ENCODE results near the gene CYP2R1.

Gene CYP2R1, protein sequence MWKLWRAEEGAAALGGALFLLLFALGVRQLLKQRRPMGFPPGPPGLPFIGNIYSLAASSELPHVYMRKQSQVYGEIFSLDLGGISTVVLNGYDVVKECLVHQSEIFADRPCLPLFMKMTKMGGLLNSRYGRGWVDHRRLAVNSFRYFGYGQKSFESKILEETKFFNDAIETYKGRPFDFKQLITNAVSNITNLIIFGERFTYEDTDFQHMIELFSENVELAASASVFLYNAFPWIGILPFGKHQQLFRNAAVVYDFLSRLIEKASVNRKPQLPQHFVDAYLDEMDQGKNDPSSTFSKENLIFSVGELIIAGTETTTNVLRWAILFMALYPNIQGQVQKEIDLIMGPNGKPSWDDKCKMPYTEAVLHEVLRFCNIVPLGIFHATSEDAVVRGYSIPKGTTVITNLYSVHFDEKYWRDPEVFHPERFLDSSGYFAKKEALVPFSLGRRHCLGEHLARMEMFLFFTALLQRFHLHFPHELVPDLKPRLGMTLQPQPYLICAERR

GRCh38 chr11:14892036-14892556, at the start of gene CYP2R1:
TSS of gene CYP2R1 (minus strand) at chr11:14892231. CDS start at chr11:14892205, 26 bp downstream.
- DNase-seq = peak; percentile 69

GRCh38 chr11:14938936-14939335, 46.9 kb upstream of the CYP2R1 start:
- no peak for DNase-seq

DNA sequence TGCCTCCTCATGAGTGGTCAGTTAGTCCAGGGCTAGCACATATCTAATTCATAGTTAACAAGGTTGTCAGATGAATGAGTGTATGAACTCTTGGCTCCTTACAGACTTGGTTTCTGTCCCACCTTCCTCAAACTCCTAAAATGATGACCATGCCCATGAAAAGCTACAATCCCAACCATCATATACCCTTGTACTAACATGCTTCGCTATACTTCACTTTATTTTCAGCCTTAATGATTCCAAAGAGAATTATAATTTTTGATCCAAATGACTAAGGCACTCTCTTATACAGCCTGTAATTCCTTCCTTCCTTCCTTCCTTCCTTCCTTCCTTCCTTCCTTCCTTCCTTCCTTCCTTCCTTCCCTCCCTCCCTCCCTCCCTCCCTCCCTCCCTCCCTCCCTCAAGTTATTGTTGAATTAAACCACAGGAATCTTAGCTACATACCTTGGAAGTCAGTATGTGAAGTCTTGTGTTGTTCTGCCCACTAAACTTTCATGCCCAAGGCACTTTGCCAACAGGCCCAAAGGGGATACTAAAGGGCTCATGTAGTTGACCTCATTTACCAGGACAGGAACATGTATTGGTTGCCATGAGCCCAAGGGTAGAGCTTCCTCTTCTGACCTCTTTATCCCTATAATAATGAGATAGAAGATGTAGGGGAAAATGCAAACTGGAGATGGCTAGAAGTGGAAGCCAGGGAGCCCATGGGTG, 42.8 kb upstream of the CYP2R1 start:
- no peak for DNase-seq

- no peak for DNase-seq
Observed at GRCh38 chr11:14932447-14932846, 40.4 kb upstream of the CYP2R1 start.

GRCh38 chr11:14930369-14930768, 38.3 kb upstream of the CYP2R1 start:
- no peak for DNase-seq

GRCh38 chr11:14927146-14927545, 35.1 kb upstream of the CYP2R1 start:
- DNase-seq = no peak

- DNase-seq = no peak
Observed at GRCh38 chr11:14924318-14924717, 32.3 kb upstream of the CYP2R1 start.

- DNase-seq = no peak
Observed at GRCh38 chr11:14916403-14916802, 24.4 kb upstream of the CYP2R1 start.

DNA sequence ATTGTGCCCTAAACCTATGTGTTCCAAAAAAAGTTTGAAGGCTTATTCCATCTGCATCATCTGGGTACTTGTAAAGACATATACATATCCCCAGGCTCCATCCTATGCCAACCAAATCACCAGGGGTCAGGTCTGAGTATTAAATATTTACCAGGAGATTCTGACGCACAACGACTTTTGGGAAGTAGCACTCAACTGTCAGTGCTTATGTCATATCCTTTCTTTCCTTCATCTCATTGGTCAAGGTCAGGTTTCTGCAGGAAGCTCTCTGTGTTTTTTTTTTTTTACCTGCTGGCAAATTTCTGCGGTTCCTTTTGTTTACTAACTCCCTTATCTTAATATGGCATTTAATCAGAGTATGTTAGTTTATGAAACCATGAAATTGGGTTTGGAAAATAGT, 22.5 kb upstream of the CYP2R1 start:
- DNase-seq = no peak

- DNase-seq = no peak
Observed at GRCh38 chr11:14908214-14908880, 16.3 kb upstream of the CYP2R1 start.

DNA sequence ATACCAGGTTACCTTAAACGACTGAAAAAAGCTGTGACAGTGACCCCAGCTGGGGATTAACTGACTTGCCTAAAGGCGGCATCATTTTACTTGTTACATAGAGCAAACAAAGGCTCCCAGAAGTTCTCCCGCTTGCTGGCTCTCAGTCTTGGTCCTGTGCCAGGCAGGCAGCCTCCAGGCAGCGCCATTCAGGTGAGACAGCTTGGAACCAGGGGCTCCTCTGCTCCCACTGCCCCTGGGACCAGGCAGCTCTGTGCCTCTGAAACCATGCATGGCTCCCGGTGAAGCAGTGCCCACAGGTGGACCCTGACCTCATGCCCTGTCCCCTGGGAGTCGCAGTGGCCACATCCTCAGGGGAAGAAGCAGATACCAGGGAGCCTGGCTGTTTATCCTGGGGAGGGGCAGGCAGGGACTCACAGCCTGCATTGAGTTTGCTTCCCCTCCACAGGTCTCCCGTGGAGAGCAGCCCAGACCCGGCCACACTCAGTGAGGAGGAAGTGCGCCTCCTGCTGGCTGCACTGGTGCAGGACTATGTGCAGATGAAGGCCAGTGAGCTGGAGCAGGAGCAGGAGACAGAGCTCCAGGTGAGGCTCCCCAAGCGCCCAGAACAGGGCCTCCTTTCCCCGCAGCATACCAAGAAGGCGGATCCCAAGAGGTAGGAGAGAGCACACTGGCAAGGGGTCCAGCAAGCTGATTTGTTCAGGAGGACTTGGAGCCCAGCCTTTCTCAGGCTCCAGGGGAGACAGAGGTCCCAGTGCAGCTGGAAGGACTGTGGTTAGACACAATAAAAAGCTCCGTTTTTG, 15.6 kb upstream of the CYP2R1 start:
- DNase-seq = no peak

- no peak for DNase-seq
Observed at GRCh38 chr11:14906993-14907392, 15.0 kb upstream of the CYP2R1 start.

- DNase-seq = no peak
Observed at GRCh38 chr11:14906578-14906977, 14.5 kb upstream of the CYP2R1 start.

DNA sequence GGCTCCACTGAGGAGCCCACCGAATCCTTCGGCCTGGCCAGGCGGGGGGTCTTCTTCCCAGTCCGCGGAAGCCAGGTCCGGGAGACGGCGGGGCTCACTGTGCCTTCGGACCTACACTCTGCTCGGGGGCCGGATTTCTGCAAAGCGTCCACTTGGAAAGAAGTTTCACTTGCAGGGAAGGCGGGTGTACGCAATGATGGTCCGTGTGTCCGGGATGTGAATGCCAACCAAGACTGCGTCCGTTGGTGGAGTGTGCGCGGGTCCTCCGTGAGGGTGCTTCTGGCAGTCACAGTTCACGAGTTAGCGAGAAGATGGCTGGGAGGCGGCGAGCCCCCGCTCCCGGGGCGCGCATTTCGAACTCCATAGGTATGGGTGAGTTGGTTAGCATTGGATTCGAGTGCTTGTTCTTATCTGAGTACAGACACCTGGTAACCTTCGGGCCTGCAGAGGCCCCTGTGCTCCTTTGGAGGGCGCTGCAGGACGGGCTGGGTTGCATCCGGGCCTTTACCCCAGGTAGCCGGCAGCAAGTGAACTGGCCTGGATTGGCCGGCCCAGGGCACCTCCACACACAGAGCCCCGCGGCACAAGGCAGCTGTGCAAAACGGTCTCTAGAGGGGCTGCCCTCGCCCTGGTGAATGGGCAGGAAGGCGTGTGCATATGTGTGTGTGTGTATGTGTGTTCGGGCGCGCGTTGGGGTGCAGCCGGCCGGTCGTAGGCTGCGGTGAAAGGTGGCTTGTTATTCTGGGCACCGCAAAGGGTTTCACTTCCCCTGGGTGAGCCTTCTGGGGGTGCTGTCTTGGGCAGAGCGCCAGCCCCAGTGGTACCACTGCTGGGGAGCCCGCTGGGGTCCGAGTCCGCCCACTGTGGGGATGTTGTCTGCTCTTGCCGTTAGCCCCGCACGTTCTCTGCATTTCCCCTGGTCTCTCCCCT, 13.3 kb upstream of the CYP2R1 start:
- peak; percentile 24 for DNase-seq

DNA sequence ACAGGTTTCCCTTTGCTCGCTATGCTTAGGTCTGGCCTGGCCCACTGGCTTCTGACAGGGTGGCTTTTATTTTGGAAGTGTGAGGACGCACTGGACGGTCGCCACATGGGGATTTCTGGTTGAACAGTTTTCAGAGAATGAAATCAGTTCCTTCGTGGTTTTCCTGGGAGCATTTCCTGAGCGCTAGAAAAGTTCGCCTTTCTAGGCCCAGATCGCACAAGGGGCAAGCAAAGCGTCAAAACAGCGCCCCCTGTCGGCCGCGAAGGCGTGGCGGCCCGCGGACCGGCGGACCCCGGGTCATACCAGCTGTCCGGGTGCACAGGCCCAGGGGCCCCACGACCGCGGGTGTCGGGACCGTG, 12.7 kb upstream of the CYP2R1 start:
- DNase-seq = peak; percentile 10

GRCh38 chr11:14902650-14903350, 10.8 kb upstream of the CYP2R1 start:
- no peak for DNase-seq

DNA sequence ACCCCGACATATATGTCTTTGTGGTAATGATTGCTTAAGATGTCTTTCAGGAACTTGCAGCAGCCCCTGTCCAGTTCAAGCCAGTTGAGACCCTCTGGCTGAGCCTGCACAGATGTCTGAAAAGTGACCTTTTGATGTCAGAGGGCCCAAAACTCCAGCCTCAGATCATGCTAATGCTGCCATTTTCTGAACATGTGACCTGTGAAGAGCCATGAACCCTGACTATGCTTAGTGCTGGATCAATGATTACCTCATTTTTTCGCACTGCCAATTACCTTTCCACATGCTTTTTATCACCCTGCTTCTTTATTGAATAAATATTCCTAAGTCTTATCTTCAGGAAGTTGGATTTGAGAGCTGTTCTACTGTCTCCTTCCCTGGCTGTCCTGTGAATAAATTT, 6.9 kb upstream of the CYP2R1 start:
- DNase-seq = no peak

- DNase-seq = no peak
Observed at GRCh38 chr11:14898355-14898754, 6.3 kb upstream of the CYP2R1 start.

- no peak for DNase-seq
Observed at GRCh38 chr11:14894657-14895598, 2.9 kb upstream of the CYP2R1 start.

GRCh38 chr11:14892577-14892976, 546 bp upstream of the CYP2R1 start:
- DNase-seq = no peak

All from SHP77 treated with DMSO at 0.1 percent for 48 hours (cell line).